Fibroblast of skin of left biceps (primary cell): Measurements from ENCODE around the gene MS4A5.
"Not testable (repeated sequence)": the region's sequence is repeated elsewhere in the genome, so short reads cannot be mapped to it uniquely, and the experiment has no call there.

Source experiments
- DNase-seq, 2 experiments: peaks; one replicate each; pipeline ENCODE4 v3.0.0-alpha.2; 2013; ENCODE audit warnings: low read depth in 2 of 2

MS4A5 gene, protein sequence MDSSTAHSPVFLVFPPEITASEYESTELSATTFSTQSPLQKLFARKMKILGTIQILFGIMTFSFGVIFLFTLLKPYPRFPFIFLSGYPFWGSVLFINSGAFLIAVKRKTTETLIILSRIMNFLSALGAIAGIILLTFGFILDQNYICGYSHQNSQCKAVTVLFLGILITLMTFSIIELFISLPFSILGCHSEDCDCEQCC

DNA sequence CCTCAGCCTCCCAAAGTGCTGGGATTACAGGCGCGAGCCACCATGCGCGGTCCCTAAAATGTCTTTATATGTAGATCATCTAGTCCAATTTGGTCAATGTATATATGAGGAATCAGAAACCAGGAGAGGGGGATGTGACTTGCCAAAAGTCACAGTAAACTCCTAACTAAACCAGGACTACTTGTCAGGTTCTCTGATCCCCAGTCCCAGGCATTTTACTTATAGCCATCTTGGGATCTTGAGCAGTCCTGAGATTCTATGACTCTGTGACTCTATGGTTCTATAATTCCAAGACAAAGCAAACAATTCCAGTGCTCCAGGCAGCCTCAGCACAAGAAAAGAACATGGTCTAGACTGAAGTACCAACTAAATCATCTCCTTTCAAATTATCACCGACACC is at the start of gene MS4A5:
Gene MS4A5 (plus strand): TSS at position 301 of the 400 bp plus-strand sequence. CDS start 103 bp downstream, outside the sequence.
- DNase-seq, result no peak

DNA sequence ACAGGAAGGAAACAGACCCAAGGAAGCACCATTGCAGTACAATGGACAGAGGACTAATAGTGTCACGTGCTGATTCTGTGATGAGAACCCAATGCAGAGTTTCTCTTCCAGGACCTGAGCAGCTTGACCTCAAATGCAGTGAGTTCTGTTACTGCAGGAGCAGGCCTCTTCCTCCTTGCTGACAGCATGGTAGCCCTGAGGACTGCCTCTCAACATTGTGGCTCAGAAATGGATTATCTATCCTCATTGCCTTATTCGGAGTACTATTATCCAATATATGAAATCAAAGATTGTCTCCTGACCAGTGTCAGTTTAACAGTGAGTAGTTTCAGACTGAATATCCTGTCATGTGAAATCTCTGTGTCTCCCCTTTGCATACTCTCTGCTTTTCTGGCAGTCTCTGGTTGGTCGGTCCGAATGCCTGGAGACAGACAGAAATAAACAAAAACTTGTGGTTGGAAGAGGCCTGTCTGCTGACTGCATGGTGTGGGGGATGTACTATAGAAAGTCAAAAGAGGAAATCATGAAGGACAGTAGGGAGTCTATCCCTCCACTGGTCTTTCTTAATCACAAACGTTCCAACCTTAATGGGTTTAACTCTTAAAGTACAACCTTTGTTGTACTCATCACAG is 40.0 kb upstream of the MS4A5 start:
- no peak for DNase-seq

DNA sequence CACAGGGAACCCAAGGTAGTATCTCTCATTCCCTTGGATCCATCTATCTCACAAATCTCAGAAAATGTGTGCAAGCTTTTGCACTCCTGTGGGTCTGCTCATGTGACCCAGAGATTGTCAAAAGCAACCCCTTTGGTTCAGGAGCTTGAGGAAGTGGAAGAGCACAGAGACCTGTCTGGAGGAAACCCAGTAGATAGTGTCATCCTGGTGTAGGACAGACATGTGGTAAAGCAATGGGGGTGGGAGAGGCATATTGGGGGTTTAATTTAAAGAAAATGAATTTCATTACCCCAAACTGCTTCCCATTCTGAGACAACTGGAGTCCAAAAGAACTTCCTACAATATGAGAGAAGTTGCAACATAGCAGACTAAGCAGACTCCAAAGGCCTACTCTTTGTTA is 39.0 kb upstream of the MS4A5 start:
- no peak for DNase-seq

DNA sequence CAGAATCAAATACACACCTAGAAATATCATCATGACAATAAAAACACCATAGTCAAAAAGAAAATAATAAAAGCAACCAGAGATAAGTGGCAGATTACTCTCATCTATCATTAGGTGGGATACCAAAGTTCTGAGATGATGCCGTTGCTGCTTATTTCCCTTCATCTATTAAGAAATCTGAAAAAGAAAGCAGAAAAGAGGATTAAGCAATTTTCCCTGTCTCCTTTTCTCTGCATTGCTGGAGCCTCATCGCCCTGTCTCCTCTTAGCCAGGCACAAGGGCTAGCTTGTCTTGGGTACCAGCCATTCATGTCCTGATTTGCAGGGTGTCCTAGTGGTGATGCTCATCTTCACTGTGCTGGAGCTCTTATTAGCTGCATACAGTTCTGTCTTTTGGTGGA is 37.0 kb upstream of the MS4A5 start:
- DNase-seq, result no peak

DNA sequence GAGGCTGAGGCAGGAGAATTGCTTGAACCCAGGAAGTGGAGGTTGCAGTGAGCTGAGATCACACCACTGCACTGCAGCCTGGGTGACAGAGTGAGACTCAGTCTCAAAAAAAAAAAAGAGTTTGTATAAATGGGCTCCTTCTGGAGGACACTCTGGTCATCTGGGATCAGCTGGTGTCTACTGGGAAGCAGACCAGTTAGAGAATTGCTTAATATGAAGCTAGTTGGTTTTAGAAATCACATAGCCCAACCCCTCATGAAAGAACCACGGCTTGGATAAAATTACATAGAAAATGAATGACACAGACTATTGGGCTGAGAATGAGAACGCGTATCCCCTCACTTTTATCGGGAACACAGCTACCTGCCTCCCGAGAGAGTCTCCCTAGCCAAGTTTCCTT is 36.4 kb upstream of the MS4A5 start:
- no peak for DNase-seq

DNA sequence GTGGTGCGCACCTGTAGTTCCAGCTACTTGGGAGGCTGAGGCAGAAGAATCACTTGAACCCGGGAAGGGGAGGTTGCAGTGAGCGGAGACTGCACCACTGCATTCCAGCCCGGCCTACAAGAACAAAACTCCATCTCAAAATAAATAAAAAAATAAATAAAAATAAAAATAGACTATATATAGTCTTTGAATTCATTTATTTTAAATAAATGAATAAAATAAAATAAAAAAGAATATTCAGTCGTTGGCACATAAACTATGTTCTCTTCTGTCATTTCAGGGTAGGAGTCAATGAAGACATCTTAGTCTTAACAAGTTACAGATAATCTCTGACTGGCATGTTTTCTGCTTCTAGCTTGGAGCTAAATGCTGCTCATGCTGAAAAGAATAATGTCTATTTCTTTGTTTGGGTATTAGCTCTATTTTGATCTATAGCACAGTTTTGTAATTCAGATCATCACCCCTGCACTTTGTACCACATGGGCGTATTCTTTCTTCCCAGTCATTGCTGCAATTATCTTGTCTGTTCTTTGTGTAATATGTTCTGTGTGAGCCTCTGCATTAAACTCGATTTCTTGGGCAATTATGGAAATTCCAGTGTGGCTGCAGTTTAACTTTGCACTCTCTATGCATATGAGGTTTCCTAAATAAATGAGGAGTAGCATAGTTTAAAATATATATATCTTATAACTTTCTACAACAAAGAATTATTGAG is 34.5 kb upstream of the MS4A5 start:
- DNase-seq, result no peak

DNA sequence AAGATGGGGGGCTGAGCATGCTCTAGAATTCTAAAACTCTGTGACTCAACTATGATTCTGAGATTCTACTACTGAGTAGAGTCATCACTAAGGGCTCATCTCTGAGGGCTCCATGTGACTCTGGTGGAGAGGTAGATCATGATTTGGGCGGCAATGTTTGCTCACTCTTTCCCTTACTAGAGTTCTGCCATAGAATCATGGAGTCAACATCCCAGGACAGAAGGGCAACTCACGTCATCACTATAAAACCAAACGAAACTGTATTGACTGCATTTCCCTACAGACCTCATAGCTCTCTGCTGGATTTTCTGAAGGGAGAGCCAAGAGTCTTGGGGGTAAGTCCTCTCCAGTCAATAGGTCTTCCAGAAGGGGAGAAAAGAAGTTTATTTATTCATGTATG is 33.0 kb upstream of the MS4A5 start, which contains the start of gene MS4A14:
Gene MS4A14 (plus strand): TSS at position 78 of the 400 bp plus-strand sequence. CDS start 120 bp downstream, at position 198.
- no peak for DNase-seq

DNA sequence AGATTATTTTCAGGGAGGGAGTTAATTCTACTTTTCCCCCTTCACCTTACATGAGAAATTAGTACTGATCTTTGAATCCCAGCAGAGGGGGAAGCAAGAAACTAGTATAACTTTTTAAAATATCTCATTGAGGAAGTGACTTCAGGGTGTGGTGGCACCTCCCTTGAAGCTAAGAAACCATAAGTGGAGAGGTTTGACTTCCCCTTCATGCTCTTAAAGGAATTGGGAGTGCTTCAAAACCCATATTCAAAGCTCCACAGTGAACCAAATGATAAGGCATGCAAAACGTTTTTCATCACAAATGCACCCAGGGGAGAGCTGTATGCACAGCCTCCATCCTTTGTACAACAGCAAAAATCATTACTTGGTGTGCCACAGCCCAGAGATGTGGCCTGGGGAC is 32.6 kb upstream of the MS4A5 start:
- no peak for DNase-seq

DNA sequence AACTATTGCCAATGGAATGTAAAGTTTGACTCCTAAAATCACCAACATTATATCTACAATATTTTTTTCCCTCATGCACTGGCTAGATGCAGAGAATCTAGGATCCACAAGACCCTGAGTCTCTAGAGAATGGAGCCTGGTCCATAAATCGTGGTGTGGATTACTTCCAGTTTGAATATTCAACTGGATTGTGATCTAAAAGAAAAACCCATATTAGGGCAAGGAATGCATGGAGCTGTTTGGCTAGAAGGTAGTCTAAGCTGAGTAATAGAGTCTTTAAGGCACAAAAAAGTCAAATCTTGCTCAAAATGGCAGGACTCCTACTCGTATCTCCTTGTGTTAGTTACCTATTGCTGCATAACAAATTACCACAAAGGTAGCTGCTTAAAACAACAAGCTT is 9.4 kb upstream of the MS4A5 start:
- DNase-seq, result no peak

DNA sequence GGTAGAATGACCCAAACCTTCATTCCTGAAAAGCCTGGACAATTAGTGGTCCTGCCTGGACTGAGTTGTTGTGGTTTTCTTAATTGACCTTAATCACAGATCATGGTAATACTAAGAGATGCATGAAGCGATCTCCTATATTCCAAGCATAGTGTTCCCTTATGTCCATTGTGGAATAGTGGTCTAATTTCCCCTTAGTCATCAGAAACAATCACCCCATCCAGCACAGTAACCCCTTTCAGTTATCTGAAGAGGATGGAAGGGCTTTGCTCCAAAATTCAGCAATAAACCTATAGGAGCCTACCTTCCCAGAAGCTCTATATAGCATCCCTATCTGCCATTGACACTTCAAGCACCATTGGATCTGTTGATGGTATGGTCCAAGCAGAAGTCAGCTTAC is 6.8 kb upstream of the MS4A5 start:
- no peak for DNase-seq

DNA sequence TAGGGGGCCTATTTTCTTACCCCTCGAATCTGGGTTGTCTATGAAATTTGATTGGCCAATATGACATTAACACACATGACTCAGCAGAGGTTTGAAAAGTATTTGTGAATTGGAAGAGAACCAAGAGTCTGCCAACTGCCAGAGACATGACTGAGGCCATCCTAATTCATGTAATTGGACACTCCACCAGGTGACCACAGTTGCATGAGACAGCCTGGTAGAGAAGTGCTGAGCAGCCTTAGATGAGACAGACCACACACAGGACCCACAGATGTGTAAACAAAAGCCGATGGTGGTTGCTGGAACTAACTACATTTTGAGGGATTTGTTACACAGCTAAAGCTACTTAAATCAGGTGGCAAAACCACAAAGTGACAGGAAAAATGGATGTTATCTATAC is 855 bp upstream of the MS4A5 start:
- DNase-seq, result no peak

DNA sequence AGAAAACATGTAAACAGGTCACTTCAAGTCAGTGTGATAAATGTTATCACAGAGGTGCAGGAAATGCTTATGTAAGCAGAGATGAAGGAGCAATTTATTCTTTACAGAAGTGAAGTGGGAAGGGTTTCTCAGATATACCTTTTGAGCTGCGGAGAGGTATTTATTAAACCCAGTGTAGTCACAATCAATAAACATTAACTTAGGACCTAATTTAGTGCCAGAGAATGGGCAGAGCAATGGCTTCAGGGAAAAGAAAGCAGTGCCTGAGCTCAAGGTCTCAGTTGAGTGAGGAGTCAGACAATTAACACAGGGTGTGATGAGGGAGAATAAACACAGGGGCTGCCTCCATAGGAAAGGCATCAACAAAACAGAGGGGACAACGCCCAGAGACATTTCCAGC is 1.9 kb downstream of the MS4A5 start:
- no peak for DNase-seq

DNA sequence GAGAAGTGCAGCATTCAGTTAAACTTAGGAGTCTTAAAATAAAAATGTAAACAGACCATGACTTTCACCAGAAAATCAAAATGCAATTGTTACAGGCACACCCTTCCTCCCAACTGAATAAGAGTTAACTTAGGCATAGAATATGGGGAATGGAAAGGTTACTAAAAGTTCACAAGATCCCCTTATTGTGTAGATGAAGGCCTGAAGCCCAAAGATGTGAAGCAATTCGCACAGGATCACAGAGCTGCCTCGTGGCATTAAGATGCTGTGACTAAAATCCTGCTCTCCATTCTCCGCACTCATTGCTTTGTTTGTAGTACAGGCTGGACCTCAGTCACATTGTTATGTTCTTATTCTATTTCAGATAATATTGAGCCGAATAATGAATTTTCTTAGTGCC is 4.0 kb downstream of the MS4A5 start:
- no peak for DNase-seq

DNA sequence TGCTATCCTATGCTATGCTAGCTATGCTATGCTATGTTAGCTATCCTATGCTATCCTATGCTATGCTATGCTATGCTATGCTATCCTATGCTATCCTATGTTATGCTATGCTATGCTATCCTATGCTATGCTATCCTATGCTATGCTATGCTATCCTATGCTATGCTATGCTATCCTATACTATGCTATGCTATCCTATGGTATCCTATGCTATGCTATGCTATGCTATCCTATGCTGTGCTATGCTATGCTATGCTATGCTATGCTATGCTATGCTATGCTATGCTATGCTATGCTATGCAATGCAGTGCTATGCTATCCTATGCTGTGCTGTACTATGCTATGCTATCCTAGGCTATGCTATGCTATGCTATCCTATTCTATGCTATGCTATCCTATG is 17.7 kb downstream of the MS4A5 start:
- DNase-seq, result no peak

DNA sequence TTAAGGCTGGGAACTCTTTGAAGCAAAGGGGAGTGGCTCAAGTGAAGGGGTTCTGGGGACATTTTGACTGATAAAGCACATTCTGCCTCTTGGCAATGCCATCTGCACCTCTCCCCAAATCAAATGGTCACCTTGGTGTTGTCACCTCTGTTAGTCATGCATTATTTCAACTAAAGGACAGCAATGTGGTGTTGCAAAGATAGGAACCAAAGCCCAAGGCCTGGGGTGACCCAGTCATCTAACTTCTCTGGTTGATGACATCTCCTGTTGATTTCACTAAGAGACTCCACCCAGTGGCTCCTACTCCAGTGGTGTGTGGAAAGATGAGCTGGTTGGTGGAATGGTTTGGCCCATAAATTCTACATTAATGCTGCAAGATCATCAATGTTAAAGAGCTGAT is 18.5 kb downstream of the MS4A5 start:
- no peak for DNase-seq

DNA sequence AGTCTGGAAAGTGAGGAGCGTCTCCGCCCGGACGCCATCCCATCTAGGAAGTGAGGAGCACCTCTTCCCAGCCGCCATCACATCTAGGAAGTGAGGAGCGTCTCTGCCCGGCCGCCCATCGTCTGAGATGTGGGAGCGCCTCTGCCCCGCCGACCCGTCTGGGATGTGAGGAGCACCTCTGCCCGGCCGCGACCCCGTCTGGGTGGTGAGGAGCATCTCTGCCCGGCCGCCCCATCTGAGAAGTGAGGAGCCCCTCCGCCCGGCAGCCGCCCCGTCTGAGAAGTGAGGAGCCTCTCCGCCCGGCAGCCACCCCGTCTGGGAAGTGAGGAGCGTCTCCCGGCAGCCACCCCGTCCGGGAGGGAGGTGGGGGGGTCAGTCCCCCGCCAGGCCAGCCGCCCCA is 21.8 kb downstream of the MS4A5 start:
- DNase-seq, result not testable (repeated sequence)

DNA sequence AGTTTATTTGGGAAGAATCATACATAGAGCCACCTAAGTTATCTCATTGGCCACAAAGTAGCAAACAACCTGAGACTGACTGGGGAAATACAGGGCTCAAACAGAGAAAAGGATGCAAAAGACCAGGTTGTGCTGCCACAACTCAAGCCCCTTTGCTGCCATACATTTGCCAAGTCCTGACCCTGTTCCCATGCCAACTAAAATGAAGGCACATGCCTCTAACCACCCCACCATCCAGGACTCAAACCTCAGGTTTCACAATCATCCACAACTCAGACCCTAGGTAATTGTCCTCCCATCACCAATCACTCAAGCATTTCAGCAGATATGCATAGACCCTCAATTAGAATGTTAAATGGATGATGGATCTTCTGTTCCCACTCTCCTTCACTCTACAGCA is 24.8 kb downstream of the MS4A5 start:
- no peak for DNase-seq

DNA sequence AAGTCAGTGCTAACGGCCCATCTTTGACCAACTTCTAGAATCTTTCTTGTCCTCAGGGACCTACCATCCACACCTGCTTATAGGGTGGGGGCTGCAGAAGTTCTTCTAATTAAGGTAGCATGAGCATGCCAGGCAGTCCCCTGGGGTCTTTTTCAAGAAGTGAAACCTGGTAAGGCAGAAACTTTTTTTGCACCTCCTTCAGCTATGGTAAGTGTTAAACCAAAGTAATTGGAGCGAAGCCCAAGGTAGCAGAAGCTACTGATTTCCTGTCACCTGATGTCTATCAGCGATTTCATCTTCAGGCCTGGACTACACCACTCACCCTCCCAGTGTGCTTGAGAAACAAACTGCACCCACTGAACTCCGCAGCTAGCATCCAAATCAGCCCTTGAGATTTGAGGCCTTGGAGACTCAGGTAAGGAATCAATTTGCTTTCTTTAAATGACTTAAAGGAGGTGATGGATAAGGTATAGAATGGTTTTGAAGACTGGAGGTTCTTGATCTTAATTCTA is 26.2 kb downstream of the MS4A5 start, which contains the start of gene MS4A1:
Gene MS4A1 (plus strand): TSS at position 317 of the 512 bp plus-strand sequence. CDS start 6,528 bp downstream, outside the sequence.
- DNase-seq, result no peak

DNA sequence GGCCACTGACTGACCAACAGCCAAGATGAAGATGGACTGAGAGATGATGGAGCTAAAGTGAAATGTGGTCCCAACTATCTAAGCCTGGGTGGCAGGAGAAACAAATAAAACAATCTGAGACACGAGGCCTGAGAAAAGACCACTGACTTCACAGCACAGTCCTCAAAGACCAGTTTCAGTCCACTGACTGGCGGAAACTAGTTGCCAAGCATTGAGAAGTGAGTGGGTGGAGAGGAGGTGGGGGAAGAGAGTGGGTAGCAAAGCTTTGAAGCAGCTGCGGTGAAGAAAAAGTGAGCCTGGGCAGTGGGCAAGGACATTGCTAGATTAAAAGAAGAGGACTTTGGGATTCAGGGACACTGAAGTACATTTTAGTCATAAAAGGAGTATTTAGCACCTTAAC is 28.2 kb downstream of the MS4A5 start:
- DNase-seq, result no peak

DNA sequence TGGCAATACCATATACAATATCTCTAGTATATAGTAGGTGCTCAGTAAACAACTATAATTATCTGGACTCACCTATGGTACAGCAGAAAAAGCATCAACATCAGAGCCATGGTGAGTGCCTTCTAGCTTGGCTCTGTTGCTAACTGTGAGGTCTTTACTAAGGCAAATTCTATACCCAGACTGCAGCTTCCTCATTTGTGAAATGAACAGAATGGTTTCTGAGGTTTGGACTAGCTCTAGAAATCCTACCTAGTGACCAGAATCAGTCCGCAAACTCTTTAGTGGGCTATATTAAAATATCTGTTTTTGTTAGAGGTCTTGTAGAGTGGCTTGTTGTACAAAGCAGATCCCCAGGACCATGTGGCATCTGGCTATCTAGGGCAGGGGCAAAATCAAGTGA is 30.0 kb downstream of the MS4A5 start:
- no peak for DNase-seq

DNA sequence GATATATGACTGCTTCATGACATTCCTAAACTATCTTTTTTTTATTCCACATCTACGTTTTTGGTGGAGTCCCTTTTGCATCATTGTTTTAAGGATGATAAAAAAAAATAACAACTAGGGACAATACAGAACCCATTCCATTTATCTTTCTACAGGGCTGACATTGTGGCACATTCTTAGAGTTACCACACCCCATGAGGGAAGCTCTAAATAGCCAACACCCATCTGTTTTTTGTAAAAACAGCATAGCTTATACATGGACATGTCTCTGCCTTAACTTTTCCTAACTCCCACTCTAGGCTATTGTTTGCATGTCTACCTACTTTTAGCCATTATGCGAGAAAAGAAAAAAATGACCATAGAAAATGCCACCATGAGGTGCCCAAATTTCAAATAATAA is 39.5 kb downstream of the MS4A5 start:
- DNase-seq, result no peak

DNA sequence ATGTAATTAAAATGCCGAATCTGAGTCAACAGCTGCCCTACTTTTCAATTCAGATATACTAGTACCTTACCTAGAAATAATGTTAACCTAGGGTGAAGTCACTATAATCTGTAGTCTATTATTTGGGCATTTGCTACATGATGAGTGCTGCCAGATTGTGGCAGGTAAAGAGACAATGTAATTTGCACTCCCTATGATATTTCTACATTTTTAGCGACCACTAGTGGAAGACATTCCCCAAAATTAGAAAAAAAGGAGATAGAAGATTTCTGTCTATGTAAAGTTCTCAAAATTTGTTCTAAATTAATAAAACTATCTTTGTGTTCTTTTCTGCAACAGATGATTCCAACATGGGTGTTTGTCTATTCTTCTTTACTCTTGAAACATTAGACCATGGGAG is 40.4 kb downstream of the MS4A5 start:
- no peak for DNase-seq

DNA sequence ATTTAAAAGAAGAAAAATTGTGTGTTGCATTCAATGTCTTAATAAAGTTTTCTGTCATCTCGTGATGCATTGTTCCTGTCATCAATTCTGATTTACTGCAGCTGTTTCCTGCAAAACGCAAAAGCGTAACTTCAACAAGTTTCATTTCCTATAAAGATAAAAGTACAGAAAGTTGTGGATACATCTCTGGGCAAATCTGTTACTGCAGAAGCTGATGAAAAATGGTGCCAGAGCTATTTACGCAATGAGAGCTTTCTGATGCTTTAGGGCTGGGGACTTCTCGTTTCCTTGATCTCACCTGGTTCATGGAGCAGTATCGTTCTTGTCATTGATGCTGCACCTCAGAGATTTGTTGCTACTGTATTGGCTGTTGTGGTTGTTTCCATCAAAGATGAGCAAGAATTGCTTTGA is 47.7 kb downstream of the MS4A5 start:
- no peak for DNase-seq
